ENCODE results near the gene DNASE1L1.

DNASE1L1 gene

DNA sequence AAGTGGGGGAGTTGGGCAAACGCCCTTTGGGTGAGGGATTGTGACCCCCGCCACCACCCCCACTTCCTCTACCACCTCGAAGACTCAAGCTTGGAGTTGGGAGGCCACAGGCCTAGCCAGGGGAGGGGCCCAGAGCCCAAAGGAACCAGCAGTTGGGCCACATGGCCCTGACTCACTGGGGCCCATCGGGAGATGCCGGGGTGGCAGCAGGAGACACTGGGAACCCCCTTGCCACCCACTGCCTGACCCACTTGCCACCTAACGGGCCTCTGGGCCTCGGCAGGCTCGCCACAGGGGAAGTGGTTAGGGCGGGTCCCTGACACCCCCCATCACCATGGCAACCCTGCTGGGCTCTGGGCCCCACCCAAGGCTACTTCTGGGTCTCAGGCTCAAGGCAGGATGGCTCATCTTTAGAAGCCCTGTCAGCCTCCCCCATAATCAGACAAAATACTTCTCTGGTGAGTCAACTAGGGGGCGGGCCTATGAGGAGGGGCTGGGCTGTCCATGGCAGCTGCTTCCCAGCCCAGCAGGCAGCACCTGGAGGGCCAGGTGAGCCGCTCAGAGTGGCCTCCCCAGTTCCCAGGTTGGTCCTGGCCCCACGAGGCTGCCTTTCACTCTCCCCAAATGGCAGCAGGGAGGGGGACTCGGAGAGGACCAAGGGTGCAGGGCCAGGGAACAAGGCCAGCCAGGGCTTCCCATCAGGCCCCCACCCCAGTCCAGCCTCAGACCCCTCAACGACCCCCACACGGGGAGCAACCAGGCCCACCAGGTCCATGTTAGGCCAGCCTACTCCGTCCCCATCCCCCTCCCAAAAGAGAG is 40.2 kb downstream of the DNASE1L1 start:
- POLR2A ChIA-PET = interaction anchor here (0.6 to 4.3 kb wide), 16 partner anchors 11 to 173 kb away, joined by 3 to 48 read pairs (median 7); partner anchors contain the start of genes EMD, PLXNA3 and RPL10
- Histone ChIP-seq H3K4me1 (ENCODE audit: control insufficient read depth, insufficient read depth, low read length) (peaks cover 10% of the 10 kb centered on the region), H3K9me3 (ENCODE audit: control insufficient read depth, insufficient read depth, low read depth, low read length) (no peaks in the 10 kb centered on the region), H3K4me3 (ENCODE audit: low read depth, low read length) (peak overlapping the region; percentile 68), H3K36me3 (ENCODE audit: control insufficient read depth in 2 of 2, insufficient read depth in 1 of 2, low read length in 2 of 2) (peaks cover 5 to 59% of the 10 kb centered on the region in 2 experiments; a peak in 2 of 3 replicates), H3K27ac (ENCODE audit: extremely low read depth, low read depth, low read length) (peak overlapping the region; percentile 89)
- CTCF ChIA-PET = no interaction called here
- TF ChIP-seq ZSCAN30 (tag by site-specific recombination; IDR thresholded peaks at IDR 0.05) (no peak), ZNF221 (tag by site-specific recombination; IDR thresholded peaks at IDR 0.05; ENCODE audit: borderline replicate concordance) (no peak), KLF1 (tag by site-specific recombination; IDR thresholded peaks at IDR 0.05) (peak; percentile 76), SP3 (tag by site-specific recombination; IDR thresholded peaks at IDR 0.05) (peak; percentile 37), ZFP69B (tag by site-specific recombination; IDR thresholded peaks at IDR 0.05) (peak; percentile 96), ZNF16 (tag by site-specific recombination; IDR thresholded peaks at IDR 0.05; ENCODE audit: low read depth) (no peak), SP7 (tag by site-specific recombination; IDR thresholded peaks at IDR 0.05) (peak; percentile 67), ZNF335 (tag by site-specific recombination; conservative IDR thresholded peaks at IDR 0.05) (peak; percentile 55; the same call in 1 of the 2 replicates), ZNF391 (tag by site-specific recombination; IDR thresholded peaks at IDR 0.05; ENCODE audit: borderline replicate concordance, low read depth) (no peak), ZNF114 (tag by site-specific recombination; IDR thresholded peaks at IDR 0.05) (no peak), ZNF670 (tag by site-specific recombination; IDR thresholded peaks at IDR 0.05; ENCODE audit: low read depth) (no peak), KLF9 (tag by site-specific recombination; IDR thresholded peaks at IDR 0.05; ENCODE audit: low read depth) (peak; percentile 54), RBAK (tag by site-specific recombination; IDR thresholded peaks at IDR 0.05) (no peak), ZBTB48 (tag by site-specific recombination; IDR thresholded peaks at IDR 0.05) (0 out of 2 replicates have a peak, but pooled peaks have one; percentile 8), ZNF23 (tag by site-specific recombination; IDR thresholded peaks at IDR 0.05; ENCODE audit: borderline replicate concordance) (no peak)
- TF ChIP-seq, protein P1, sequence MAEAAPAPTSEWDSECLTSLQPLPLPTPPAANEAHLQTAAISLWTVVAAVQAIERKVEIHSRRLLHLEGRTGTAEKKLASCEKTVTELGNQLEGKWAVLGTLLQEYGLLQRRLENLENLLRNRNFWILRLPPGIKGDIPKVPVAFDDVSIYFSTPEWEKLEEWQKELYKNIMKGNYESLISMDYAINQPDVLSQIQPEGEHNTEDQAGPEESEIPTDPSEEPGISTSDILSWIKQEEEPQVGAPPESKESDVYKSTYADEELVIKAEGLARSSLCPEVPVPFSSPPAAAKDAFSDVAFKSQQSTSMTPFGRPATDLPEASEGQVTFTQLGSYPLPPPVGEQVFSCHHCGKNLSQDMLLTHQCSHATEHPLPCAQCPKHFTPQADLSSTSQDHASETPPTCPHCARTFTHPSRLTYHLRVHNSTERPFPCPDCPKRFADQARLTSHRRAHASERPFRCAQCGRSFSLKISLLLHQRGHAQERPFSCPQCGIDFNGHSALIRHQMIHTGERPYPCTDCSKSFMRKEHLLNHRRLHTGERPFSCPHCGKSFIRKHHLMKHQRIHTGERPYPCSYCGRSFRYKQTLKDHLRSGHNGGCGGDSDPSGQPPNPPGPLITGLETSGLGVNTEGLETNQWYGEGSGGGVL (tag by site-specific recombination; IDR thresholded peaks at IDR 0.05) = 0 out of 2 replicates have a peak, but pooled peaks have one; percentile 6
- TF ChIP-seq, protein P2, sequence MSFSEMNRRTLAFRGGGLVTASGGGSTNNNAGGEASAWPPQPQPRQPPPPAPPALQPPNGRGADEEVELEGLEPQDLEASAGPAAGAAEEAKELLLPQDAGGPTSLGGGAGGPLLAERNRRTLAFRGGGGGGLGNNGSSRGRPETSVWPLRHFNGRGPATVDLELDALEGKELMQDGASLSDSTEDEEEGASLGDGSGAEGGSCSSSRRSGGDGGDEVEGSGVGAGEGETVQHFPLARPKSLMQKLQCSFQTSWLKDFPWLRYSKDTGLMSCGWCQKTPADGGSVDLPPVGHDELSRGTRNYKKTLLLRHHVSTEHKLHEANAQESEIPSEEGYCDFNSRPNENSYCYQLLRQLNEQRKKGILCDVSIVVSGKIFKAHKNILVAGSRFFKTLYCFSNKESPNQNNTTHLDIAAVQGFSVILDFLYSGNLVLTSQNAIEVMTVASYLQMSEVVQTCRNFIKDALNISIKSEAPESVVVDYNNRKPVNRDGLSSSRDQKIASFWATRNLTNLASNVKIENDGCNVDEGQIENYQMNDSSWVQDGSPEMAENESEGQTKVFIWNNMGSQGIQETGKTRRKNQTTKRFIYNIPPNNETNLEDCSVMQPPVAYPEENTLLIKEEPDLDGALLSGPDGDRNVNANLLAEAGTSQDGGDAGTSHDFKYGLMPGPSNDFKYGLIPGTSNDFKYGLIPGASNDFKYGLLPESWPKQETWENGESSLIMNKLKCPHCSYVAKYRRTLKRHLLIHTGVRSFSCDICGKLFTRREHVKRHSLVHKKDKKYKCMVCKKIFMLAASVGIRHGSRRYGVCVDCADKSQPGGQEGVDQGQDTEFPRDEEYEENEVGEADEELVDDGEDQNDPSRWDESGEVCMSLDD (tag by site-specific recombination; IDR thresholded peaks at IDR 0.05) = peak; percentile 22; the same call in 1 of the 2 replicates
- TF ChIP-seq, protein P3, sequence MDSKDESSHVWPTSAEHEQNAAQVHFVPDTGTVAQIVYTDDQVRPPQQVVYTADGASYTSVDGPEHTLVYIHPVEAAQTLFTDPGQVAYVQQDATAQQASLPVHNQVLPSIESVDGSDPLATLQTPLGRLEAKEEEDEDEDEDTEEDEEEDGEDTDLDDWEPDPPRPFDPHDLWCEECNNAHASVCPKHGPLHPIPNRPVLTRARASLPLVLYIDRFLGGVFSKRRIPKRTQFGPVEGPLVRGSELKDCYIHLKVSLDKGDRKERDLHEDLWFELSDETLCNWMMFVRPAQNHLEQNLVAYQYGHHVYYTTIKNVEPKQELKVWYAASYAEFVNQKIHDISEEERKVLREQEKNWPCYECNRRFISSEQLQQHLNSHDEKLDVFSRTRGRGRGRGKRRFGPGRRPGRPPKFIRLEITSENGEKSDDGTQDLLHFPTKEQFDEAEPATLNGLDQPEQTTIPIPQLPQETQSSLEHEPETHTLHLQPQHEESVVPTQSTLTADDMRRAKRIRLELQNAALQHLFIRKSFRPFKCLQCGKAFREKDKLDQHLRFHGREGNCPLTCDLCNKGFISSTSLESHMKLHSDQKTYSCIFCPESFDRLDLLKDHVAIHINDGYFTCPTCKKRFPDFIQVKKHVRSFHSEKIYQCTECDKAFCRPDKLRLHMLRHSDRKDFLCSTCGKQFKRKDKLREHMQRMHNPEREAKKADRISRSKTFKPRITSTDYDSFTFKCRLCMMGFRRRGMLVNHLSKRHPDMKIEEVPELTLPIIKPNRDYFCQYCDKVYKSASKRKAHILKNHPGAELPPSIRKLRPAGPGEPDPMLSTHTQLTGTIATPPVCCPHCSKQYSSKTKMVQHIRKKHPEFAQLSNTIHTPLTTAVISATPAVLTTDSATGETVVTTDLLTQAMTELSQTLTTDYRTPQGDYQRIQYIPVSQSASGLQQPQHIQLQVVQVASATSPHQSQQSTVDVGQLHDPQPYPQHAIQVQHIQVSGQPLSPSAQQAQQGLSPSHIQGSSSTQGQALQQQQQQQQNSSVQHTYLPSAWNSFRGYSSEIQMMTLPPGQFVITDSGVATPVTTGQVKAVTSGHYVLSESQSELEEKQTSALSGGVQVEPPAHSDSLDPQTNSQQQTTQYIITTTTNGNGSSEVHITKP (tag by site-specific recombination; IDR thresholded peaks at IDR 0.05) = peak; percentile 19
- TF ChIP-seq, protein P4, sequence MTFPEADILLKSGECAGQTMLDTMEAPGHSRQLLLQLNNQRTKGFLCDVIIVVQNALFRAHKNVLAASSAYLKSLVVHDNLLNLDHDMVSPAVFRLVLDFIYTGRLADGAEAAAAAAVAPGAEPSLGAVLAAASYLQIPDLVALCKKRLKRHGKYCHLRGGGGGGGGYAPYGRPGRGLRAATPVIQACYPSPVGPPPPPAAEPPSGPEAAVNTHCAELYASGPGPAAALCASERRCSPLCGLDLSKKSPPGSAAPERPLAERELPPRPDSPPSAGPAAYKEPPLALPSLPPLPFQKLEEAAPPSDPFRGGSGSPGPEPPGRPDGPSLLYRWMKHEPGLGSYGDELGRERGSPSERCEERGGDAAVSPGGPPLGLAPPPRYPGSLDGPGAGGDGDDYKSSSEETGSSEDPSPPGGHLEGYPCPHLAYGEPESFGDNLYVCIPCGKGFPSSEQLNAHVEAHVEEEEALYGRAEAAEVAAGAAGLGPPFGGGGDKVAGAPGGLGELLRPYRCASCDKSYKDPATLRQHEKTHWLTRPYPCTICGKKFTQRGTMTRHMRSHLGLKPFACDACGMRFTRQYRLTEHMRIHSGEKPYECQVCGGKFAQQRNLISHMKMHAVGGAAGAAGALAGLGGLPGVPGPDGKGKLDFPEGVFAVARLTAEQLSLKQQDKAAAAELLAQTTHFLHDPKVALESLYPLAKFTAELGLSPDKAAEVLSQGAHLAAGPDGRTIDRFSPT (tag by site-specific recombination; IDR thresholded peaks at IDR 0.05) = peak; percentile 41; the same call in 1 of the 2 replicates
- TF ChIP-seq, protein P5, sequence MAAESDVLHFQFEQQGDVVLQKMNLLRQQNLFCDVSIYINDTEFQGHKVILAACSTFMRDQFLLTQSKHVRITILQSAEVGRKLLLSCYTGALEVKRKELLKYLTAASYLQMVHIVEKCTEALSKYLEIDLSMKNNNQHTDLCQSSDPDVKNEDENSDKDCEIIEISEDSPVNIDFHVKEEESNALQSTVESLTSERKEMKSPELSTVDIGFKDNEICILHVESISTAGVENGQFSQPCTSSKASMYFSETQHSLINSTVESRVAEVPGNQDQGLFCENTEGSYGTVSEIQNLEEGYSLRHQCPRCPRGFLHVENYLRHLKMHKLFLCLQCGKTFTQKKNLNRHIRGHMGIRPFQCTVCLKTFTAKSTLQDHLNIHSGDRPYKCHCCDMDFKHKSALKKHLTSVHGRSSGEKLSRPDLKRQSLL (tag by site-specific recombination; IDR thresholded peaks at IDR 0.05) = no peak
- TF ChIP-seq, protein P6, sequence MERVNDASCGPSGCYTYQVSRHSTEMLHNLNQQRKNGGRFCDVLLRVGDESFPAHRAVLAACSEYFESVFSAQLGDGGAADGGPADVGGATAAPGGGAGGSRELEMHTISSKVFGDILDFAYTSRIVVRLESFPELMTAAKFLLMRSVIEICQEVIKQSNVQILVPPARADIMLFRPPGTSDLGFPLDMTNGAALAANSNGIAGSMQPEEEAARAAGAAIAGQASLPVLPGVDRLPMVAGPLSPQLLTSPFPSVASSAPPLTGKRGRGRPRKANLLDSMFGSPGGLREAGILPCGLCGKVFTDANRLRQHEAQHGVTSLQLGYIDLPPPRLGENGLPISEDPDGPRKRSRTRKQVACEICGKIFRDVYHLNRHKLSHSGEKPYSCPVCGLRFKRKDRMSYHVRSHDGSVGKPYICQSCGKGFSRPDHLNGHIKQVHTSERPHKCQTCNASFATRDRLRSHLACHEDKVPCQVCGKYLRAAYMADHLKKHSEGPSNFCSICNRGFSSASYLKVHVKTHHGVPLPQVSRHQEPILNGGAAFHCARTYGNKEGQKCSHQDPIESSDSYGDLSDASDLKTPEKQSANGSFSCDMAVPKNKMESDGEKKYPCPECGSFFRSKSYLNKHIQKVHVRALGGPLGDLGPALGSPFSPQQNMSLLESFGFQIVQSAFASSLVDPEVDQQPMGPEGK (tag by site-specific recombination; IDR thresholded peaks at IDR 0.05) = peak; percentile 62; the same call in 1 of the 2 replicates

Data from HEK293 (cell line).